Coronary artery (tissue), 2 donors: ENCODE measurements around the gene CDHR3.

ENCODE experiments used
- DNase-seq: peaks from one replicate; pipeline ENCODE4 v3.0.0-alpha.2; 2017; ENCODE audit warnings: low spot score
- H3K27ac ChIP-seq, 2 donors: fragments of 200-600 bp; sonication (generic); one replicate each; pipeline ENCODE4 v1.5.1; 2016 to 2019
- H3K4me3 ChIP-seq: fragments of 200-600 bp; sonication (generic); 2 replicates; pipeline ENCODE4 v1.5.1; 2016; ENCODE audit warnings: mild to moderate bottlenecking, moderate library complexity
- CTCF ChIP-seq: fragments of 200-600 bp; sonication (generic); IDR thresholded peaks from one replicate; pipeline ENCODE4 v1.5.1; 2019; ENCODE audit warnings: antibody characterized with exemption

The CDHR3 gene

DNA sequence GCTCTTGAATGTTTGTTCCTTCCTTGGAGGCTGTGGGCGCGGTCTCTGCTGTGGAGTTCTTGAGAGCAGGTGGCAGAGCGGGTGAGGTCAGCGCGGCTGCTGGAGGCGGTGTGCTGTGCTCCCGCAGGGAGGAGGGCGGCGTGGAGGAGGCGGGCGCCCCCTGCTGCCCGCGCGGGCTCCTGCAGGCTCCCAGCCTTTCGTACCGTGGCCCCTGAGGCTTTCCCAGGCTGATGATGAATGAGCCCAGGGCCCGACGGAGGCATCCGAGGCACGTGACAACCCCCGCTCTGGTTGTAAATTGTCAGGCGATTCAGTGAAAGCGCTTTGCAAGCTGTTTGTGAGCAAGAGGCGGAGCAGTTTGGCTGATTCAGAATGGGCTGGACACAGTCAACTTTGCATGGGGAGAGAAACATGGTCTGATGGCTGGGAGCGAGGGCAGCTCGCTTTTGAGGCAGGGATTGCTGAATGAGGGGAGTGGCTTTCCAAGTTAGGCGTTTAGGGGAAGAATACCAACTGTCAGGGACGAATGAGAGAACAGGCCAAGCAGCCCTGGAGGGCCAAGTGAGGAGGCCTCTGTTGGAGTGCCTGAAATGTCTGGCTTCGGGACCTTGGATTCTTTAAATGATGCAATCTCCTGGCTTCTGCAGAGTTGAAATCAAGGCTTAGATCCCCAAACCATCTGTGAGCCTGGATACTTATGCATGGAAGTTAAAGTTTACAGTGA is 46.6 kb downstream of the CDHR3 start:
- peak; percentile 96 for TF ChIP-seq CTCF
- peak overlapping the region; percentile 1 to 9 for H3K27ac ChIP-seq
- peak; percentile 83 for DNase-seq
- H3K4me3 ChIP-seq, result peak overlapping the region; percentile 20

DNA sequence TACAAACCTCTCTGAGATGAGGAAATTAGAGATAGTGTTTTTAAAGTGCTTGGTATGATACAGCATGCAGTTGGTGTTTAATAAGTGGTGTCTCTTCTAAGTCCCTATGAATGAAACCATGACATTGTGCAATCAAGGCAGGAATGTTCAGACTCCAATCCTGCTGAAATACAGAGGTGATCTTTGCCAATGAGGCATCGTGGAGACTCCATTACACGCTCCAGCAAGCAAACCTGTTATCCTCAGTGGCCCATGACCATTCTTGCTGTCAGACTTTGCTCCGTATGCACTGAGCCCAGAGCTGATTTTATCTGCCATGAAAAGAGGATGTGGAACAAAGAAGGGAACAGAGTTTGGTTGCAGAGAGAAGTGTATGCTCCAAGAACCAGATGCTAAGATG is 47.3 kb downstream of the CDHR3 start:
- TF ChIP-seq CTCF, result no peak
- Histone ChIP-seq H3K4me3 (no peak overlapping the region), H3K27ac (no peak overlapping the region)
- no peak for DNase-seq

GRCh38 chr7:106010866-106011265 is 47.8 kb downstream of the CDHR3 start:
- no peak overlapping the region for H3K4me3 ChIP-seq
- no peak for TF ChIP-seq CTCF
- no peak for DNase-seq
- H3K27ac ChIP-seq, result no peak overlapping the region

DNA sequence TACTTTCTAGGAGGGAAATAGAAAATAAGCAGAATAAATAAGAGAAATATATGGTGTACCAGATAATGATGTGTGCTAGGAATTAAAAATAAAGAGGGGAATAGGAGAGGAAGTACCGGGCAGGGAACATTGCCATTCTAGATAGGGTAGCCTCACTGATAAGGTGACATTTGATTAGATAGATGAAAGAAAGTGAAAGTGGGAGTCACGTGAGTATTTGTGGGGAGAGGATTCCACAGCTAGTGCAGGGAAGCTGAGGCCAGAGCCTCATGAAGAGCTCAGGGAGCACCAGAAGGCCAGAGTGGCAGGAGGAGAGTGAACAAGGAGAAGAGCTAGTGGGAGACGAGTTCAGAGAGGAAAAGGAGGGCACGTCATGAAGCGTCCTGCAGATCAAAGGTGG is 49.1 kb downstream of the CDHR3 start:
- H3K27ac ChIP-seq, result no peak overlapping the region
- DNase-seq, result no peak
- no peak for TF ChIP-seq CTCF
- H3K4me3 ChIP-seq, result no peak overlapping the region

DNA sequence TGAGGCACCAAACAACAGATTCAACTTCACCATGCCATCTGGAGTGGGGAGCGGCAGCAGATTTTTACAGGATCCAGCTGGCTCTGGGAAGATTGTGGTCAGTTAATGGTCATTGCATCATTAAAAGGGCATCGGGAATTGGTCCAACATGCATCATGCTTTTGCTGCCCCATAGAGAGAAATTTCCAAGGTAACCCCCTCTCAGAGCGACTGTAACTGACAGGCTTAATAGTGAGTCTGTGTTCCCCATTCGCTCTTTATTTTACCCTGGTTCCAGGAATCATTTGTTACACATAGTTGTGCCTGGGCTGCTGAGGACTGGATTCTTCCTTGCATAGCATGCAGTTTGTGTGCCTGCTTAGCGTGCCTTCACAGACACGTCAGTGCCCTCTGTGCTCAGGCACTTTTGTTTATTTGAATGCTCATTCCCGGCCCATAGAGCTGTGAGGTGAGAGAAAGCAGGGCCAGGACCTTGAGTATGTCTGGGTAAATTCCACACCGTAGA is 49.9 kb downstream of the CDHR3 start:
- no peak overlapping the region for H3K27ac ChIP-seq
- TF ChIP-seq CTCF, result no peak
- no peak for DNase-seq
- H3K4me3 ChIP-seq, result no peak overlapping the region

- no peak for DNase-seq
- Histone ChIP-seq H3K27ac (no peak overlapping the region), H3K4me3 (no peak overlapping the region)
- no peak for TF ChIP-seq CTCF
Measured at GRCh38 chr7:106015381-106016218, 52.5 kb downstream of the CDHR3 start.
